HepG2 (cell line): Measurements from ENCODE around the gene PRICKLE3.

Source experiments
- ZBTB8A ChIP-seq: sonication (generic); formaldehyde crosslinking; IDR thresholded peaks from 2 replicates; pipeline ENCODE4 v1.4.0; 2020; ENCODE audit warnings: mild to moderate bottlenecking, low read depth, missing genetic modification reagents, borderline replicate concordance
- ZNF383 ChIP-seq: sonication (generic); formaldehyde crosslinking; IDR thresholded peaks from 2 replicates; pipeline ENCODE4 v1.4.0; 2020; ENCODE audit warnings: missing genetic modification reagents, mild to moderate bottlenecking, borderline replicate concordance
- TF ChIP-seq, protein P1 (sequence below): sonication (generic); formaldehyde crosslinking; IDR thresholded peaks from 2 replicates; pipeline ENCODE4 v1.5.0; 2020; ENCODE audit warnings: mild to moderate bottlenecking, missing genetic modification reagents, moderate library complexity

DNA sequence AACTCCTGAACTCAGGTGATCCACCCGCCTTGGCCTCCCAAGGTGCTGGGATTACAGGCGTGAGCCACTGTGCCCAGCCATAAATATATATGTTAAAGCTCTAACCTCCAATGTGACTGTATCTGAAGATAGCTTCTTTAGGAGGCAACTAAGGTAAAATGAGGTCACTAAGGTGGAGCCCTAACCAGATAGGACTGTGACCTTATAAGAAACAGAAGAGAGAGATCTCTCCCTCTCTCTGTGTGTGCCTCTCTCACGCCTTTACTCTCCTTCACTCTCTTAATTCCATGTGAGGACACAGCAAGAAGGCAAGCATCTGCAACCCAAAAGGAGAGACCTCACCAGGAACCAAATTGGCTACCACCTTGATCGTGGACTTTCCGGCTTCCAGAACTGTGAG lies 24.5 kb downstream of the PRICKLE3 start:
- TF ChIP-seq ZBTB8A = no peak
- TF ChIP-seq, protein P1, sequence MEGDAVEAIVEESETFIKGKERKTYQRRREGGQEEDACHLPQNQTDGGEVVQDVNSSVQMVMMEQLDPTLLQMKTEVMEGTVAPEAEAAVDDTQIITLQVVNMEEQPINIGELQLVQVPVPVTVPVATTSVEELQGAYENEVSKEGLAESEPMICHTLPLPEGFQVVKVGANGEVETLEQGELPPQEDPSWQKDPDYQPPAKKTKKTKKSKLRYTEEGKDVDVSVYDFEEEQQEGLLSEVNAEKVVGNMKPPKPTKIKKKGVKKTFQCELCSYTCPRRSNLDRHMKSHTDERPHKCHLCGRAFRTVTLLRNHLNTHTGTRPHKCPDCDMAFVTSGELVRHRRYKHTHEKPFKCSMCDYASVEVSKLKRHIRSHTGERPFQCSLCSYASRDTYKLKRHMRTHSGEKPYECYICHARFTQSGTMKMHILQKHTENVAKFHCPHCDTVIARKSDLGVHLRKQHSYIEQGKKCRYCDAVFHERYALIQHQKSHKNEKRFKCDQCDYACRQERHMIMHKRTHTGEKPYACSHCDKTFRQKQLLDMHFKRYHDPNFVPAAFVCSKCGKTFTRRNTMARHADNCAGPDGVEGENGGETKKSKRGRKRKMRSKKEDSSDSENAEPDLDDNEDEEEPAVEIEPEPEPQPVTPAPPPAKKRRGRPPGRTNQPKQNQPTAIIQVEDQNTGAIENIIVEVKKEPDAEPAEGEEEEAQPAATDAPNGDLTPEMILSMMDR (CRISPR knock-in tag) = no peak
- no peak for TF ChIP-seq ZNF383 (CRISPR knock-in tag)
